GM18498 (cell line): ENCODE data around the gene LKAAEAR1.
"Not testable (repeated sequence)": the region's sequence is repeated elsewhere in the genome, so short reads cannot be mapped to it uniquely, and the experiment has no call there.

Experiments
- ATAC-seq: cut with Tn5 transposase; IDR thresholded peaks from one replicate; pipeline ENCODE4 v1.9.1; 2021; ENCODE audit warnings: mild to moderate bottlenecking, moderate library complexity; ENCODE audit not compliant: unreplicated experiment

The LKAAEAR1 gene, protein sequence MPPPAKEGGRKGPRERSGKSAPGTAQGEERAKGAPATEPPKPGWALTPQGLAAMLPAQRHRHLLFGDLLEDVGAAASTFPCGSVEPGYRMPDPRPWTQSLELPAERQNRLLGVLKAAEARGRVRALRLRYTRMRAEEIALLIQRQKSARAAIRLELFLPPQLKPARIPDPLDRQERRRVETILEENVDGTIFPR

GRCh38 chr20:64083804-64084684, at the start of gene LKAAEAR1:
Gene LKAAEAR1, minus strand, starts transcription at chr20:64084398. Its CDS starts 179 bp downstream, at chr20:64084219.
- ATAC-seq: no peak

DNA sequence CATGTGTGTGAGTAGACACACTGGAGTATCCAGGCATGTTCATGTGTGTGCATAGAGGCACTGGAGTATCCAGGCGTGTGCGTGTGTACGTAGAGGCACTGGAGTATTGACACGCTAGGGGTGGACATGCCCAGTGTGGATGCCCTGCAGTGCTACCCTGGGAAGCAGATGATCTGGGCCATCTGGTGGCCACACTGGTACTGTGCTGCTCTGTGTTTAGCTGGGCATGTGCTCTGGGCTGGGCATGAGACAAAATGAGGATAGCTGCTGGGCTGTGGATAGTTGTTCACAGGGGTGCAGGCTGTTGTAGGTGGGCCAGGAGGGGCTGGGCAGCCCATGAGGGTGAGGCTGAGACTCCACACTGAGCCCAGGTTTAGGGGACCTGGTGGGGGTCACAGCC, 47.2 kb upstream of the LKAAEAR1 start:
- no peak for ATAC-seq

DNA sequence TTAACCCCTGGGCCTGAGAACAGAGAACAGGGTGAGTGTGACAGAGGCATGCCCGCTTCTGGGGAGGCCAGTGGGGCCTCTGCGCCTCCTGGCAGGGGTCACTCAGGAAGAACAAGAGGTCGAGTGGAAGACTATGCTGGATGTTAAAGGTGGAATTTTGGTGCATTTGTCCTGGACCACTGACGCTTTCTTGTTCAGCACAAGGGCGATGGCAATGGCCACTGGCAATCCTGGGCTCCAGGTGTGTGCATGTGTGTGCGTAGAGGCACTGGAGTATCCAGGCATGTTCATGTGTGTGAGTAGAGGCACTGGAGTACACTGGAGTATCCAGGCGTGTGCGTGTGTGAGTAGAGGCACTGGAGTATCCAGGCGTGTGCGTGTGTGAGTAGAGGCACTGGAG, 46.7 kb upstream of the LKAAEAR1 start:
- ATAC-seq: no peak

DNA sequence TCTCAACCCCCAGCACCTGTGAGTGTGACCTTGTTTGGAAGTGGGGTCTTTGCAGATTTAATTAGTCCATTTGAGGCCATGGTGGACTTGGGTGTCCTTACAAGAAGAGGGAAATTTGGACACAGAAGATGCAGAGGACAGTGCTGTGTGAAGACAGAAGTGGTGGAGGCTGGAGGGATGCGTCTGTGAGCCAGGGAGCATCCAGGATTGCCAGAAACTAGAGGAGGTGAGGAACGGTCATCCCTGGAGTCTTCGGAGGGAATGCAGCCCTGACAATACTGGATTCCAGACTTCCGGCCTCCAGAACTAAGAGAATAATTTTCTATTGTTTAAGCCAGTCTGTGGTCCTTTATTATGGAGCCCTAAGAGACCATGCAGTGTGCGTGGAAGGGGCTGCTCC, 46.1 kb upstream of the LKAAEAR1 start:
- no peak for ATAC-seq

GRCh38 chr20:64129146-64129782, 45.1 kb upstream of the LKAAEAR1 start:
- ATAC-seq: no peak

GRCh38 chr20:64123517-64123916, 39.3 kb upstream of the LKAAEAR1 start:
- not testable (repeated sequence) for ATAC-seq

GRCh38 chr20:64122927-64123326, 38.7 kb upstream of the LKAAEAR1 start:
- ATAC-seq: not testable (repeated sequence)

- no peak for ATAC-seq
Measured at GRCh38 chr20:64121586-64121985, 37.4 kb upstream of the LKAAEAR1 start.

GRCh38 chr20:64119681-64120341, 35.6 kb upstream of the LKAAEAR1 start:
- no peak for ATAC-seq

- ATAC-seq: no peak
Measured at GRCh38 chr20:64119301-64119680, 35.1 kb upstream of the LKAAEAR1 start.

- ATAC-seq: not testable (repeated sequence)
Measured at GRCh38 chr20:64117432-64117777, 33.2 kb upstream of the LKAAEAR1 start.

DNA sequence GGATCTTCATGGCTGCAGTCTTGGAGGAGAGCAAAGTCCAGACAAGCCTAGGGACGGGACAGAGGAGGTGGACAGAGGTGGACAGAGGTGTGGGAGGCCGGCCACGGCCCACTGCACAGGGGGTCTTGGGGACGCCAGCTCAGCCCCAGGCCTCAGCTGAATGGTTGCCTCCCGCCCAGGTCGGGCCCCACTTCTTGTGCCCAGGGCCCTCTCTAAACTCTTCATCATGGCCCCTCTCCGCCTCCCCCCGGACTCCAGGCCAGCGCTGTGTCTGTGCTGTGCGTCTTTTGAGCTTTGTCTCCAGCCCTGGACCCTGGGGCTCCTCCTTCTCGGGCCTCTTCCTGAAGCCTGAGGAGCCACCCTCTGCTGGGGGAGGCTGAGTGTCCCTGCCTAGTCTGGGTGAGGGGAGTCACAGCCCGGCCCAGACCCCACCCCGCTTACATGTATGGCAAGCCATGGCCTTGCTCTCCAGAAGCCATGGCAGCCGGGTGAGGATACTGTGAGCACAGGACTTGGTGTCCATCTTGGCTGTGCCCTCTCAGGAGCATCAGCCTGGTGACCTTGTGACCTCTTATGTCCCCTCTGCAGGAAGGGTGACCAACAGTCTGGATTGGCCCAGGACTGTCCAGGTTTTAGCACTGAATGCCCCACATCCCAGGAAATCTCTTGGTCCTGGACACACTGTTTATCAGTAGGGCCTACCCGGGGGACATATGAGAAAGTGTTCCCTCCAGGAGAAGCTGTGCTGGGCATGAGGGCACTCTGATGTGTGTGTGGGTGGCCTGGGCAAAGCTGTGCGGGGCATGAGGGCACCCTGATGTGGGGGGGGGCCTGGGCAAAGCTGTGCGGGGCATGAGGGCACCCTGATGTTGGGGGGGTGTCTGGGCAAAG, 32.6 kb upstream of the LKAAEAR1 start:
- no peak for ATAC-seq

DNA sequence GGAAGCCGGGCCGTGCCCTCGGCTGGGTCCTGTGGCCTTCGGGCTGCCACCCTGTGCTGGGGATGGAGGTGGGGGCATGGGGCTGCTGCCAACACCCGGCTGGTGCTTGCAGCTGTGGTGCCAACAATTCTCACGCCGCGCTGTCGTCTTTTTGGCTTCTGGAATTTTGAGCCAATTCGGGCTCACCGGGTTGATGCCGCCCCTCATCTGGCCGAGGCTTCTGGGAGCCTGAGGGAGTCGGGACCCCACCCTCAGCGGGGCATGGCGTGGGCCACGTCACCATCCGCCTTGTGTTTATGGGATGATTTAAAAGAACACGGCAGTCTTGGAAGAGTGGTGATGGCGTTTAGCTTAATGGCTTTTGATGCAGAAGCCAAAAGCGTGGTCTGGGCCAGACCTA, 31.8 kb upstream of the LKAAEAR1 start:
- ATAC-seq: no peak

DNA sequence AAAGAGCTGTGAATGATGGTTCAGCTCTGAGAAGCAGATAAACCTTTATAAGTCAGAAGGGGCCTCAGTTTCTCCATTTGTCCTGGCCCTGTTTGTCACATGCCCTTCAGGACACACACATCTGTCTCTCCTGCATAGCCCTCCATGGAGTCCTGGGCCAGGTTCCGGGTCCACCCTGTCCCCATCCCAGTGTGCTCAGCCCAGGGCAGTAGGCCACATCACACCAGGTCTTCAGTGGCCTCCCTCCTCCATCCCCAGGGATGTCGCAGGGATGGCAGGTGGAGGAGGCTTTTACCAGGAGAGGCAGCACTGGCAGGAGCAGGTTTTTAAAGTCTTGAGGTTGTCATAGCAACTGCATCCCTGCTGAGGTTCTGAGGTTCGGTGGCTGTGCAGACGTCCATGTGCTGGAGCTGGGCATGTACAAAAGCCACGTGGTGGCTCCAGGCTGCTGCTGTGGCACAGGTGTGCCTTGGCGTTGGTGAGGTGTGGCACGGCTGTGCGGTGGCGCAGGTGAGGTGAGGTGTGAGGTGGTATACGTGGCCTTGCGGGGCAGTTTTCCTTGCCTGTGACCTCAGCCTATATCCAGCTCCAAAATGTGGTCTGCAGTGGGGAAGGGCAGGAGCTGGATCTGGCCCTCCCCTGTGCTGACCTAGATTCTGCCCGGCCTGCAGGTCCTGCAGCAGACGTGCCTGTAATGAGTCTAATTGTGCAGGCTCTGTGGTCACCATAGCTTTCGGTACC, 31.1 kb upstream of the LKAAEAR1 start:
- no peak for ATAC-seq

GRCh38 chr20:64114356-64114971, 30.3 kb upstream of the LKAAEAR1 start:
- no peak for ATAC-seq

GRCh38 chr20:64113796-64114355, 29.7 kb upstream of the LKAAEAR1 start:
- ATAC-seq: no peak

- ATAC-seq: no peak
Measured at GRCh38 chr20:64113444-64113775, 29.2 kb upstream of the LKAAEAR1 start.

DNA sequence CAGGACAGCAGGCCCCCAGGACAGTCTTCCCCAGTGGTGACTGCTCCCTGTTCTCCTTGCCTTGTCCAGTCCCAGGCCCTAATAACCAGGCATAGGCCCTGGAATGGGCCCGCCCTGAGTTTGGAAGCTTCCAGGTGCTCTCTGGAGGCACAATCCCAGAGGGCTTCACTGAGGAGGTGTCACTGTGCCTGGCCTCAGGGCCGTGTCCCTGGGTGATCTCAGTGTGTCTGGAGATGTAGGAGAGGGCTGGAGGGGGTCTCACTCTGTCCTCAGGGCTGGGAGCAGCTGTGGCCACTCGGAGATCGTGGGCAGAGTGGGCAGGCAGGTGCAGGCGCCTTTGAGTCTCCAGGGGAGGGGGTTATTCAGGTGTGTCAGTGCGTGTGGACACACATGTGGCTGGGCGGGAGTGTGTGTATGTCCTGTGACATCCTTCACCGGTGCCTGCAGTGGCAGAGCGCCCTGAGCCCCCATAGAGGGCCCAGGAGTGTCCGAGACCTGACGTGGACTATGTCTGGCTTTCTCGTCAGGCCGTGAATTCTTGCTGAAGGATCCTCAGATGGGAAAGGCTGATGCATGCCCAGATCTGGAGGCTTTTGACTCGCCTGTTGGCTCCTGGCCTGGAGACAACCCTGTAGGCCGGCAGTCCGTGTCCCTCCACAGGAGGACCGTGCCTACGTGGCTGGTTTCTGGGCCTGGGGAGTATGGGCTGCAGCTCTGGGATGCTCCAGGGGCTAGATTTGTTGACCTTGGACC, 28.7 kb upstream of the LKAAEAR1 start:
- ATAC-seq: no peak
